Gastroesophageal sphincter (tissue), 3 donors: ENCODE data around the gene PITX1.

Experiments
- CTCF ChIP-seq, 4 experiments: fragments of 200-600 bp in 2 of 4; fragments of 450-650 bp in 2 of 4; sonication (generic) in 1 of 4; IDR thresholded peaks; one replicate each; pipeline ENCODE4 v1.5.1; 2017 to 2019; ENCODE audit warnings: antibody characterized with exemption in 4 of 4, mild to moderate bottlenecking in 2 of 4, moderate library complexity in 2 of 4
- EP300 ChIP-seq: sonication (generic); formaldehyde crosslinking; IDR thresholded peaks from one replicate; pipeline ENCODE4 v1.6.1; 2017; ENCODE audit warnings: antibody characterized with exemption, mild to moderate bottlenecking
- POLR2A ChIP-seq, 2 donors: fragments of 450-650 bp; IDR thresholded peaks; one replicate each; pipeline ENCODE4 v1.6.1; 2017; ENCODE audit warnings: antibody characterized with exemption in 2 of 2, mild to moderate bottlenecking in 2 of 2, moderate library complexity in 1 of 2
- POLR2AphosphoS5 ChIP-seq: sonication (generic); formaldehyde crosslinking; IDR thresholded peaks from one replicate; pipeline ENCODE4 v1.6.1; 2017; ENCODE audit warnings: antibody characterized with exemption

DNA sequence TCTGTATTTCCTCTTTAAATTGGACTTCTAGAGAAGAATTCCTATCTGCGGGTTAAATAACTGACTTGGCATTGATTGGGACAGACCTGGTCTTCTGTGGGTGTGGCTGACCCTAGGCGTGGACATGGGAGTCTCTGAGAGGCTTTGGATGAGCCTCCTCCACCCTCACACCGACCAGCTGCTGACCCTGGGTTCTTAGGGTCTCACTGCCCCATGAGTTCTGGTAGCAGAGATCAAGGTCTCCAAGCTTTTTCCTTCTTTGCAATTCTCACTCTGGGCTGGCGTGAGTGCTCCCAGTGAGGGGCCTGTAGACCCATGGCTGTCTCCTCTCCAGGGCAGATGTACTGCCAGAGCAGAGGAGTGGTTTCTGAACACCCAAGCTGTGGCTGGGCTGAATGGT lies 41.6 kb upstream of the PITX1 start:
- TF ChIP-seq POLR2AphosphoS5 (no peak), CTCF (IDR thresholded peaks at IDR 0.05) (no peak), POLR2A (IDR thresholded peaks at IDR 0.05) (no peak), EP300 (no peak)
